Astrocyte (in vitro differentiated cells and primary cell): ENCODE results near the gene INPP5A. TPM values are rescaled to one million over a fixed set of nuclear protein-coding genes. Genes with fewer than 3 reads are reported as not detected.
"Not testable (repeated sequence)": the region's sequence is repeated elsewhere in the genome, so short reads cannot be mapped to it uniquely, and the experiment has no call there.

Experiments
- DNase-seq: peaks from one replicate; pipeline ENCODE4 v3.0.0-alpha.2; 2010; ENCODE audit warnings: low read depth
- FAIRE-seq: peaks from 2 replicates; lab custom pipeline; 2011; peaks lifted over from hg19 to GRCh38; lab: Jason Lieb, UNC
- H2AFZ ChIP-seq: 2 replicates; pipeline ENCODE4 v1.6.0; 2012; ENCODE audit warnings: low read depth, low read length, inconsistent platforms
- H3K27ac ChIP-seq: 2 replicates; pipeline ENCODE4 v1.5.1; 2011; ENCODE audit warnings: low read depth, low read length, inconsistent platforms
- H3K27me3 ChIP-seq: 2 replicates; pipeline ENCODE4 v1.6.0; 2011; ENCODE audit warnings: low read length, inconsistent platforms; ENCODE audit not compliant: insufficient read depth
- H3K36me3 ChIP-seq: 2 replicates; pipeline ENCODE4 v1.5.1; 2011; ENCODE audit warnings: low read length, inconsistent platforms; ENCODE audit not compliant: insufficient read depth
- H3K4me1 ChIP-seq: 2 replicates; pipeline ENCODE4 v1.5.1; 2011; ENCODE audit warnings: low read length, inconsistent platforms; ENCODE audit not compliant: insufficient read depth
- H3K4me2 ChIP-seq: 2 replicates; pipeline ENCODE4 v1.6.0; 2012; ENCODE audit warnings: low read length, inconsistent platforms
- H3K4me3 ChIP-seq: 2 replicates; pipeline ENCODE4 v1.5.1; 2011; ENCODE audit warnings: low read depth, mild to moderate bottlenecking, low read length, inconsistent platforms; ENCODE audit not compliant: insufficient read depth
- H3K79me2 ChIP-seq: 2 replicates; pipeline ENCODE4 v1.6.0; 2012; ENCODE audit warnings: mild to moderate bottlenecking, low read length, inconsistent platforms; ENCODE audit not compliant: insufficient read depth
- H3K9ac ChIP-seq: 2 replicates; pipeline ENCODE4 v1.6.0; 2012; ENCODE audit warnings: mild to moderate bottlenecking, low read length, inconsistent platforms
- H3K9me3 ChIP-seq: 2 replicates; pipeline ENCODE4 v1.5.1; 2012; ENCODE audit warnings: low read depth, mild to moderate bottlenecking, low read length, inconsistent platforms; ENCODE audit not compliant: insufficient read depth
- H4K20me1 ChIP-seq: 2 replicates; pipeline ENCODE4 v1.6.0; 2012; ENCODE audit warnings: low read length, inconsistent platforms; ENCODE audit not compliant: insufficient read depth
- H3K27ac Mint-ChIP-seq: one replicate; pipeline ENCODE4 v1.8.0; 2021; ENCODE audit warnings: mild to moderate bottlenecking, mixed read lengths; ENCODE audit not compliant: unreplicated experiment
- H3K27me3 Mint-ChIP-seq: one replicate; pipeline ENCODE4 v1.8.0; 2021; ENCODE audit warnings: low read depth, mixed read lengths; ENCODE audit not compliant: unreplicated experiment
- H3K36me3 Mint-ChIP-seq: one replicate; pipeline ENCODE4 v1.8.0; 2021; ENCODE audit warnings: low read depth, mixed read lengths; ENCODE audit not compliant: unreplicated experiment
- H3K4me1 Mint-ChIP-seq: one replicate; pipeline ENCODE4 v1.8.0; 2021; ENCODE audit warnings: low read depth, mixed read lengths; ENCODE audit not compliant: unreplicated experiment
- H3K4me3 Mint-ChIP-seq: one replicate; pipeline ENCODE4 v1.8.0; 2021; ENCODE audit warnings: mild to moderate bottlenecking, moderate library complexity, mixed read lengths; ENCODE audit not compliant: unreplicated experiment
- H3K9me3 Mint-ChIP-seq: one replicate; pipeline ENCODE4 v1.8.0; 2021; ENCODE audit warnings: mild to moderate bottlenecking, mixed read lengths; ENCODE audit not compliant: unreplicated experiment
- CTCF ChIP-seq: IDR thresholded peaks from 2 replicates; pipeline ENCODE4 v1.5.1; 2011; ENCODE audit warnings: low read depth, mild to moderate bottlenecking, inconsistent platforms, low read length, moderate library complexity; ENCODE audit not compliant: insufficient read depth
- EZH2 ChIP-seq: IDR thresholded peaks from 2 replicates; pipeline ENCODE4 v1.6.1; 2012; ENCODE audit warnings: mild to moderate bottlenecking, low read length, inconsistent platforms; ENCODE audit not compliant: insufficient read depth
- total RNA-seq: library from RNA; stranded (reverse); gene quantifications from 2 replicates; pipeline ENCODE4 v1.2.1, GENCODE V29; 2021

The INPP5A gene
- total RNA-seq, 1 donor from 2014 or later, result 39.1 TPM

- H3K9me3 Mint-ChIP-seq, result peaks cover 16% of the 10 kb centered on the region
- H4K20me1 ChIP-seq, result peaks cover 3% of the 10 kb centered on the region
- peaks cover 5% of the 10 kb centered on the region for H3K36me3 ChIP-seq
- TF ChIP-seq EZH2 (no peak), CTCF (no peak)
- H3K27me3 Mint-ChIP-seq, result no peaks in the 10 kb centered on the region
- H3K27ac Mint-ChIP-seq, result no peak overlapping the region
- H3K9ac ChIP-seq, result no peak overlapping the region
- H3K4me3 ChIP-seq, result no peak overlapping the region
- no peak overlapping the region for H2AFZ ChIP-seq
- H3K4me1 ChIP-seq, result peaks cover 10% of the 10 kb centered on the region
- no peaks in the 10 kb centered on the region for H3K27me3 ChIP-seq
- peaks cover 4% of the 10 kb centered on the region for H3K4me1 Mint-ChIP-seq
- H3K36me3 Mint-ChIP-seq, result peaks cover 36% of the 10 kb centered on the region
- H3K27ac ChIP-seq, result no peak overlapping the region
- H3K9me3 ChIP-seq, result peaks cover 12% of the 10 kb centered on the region
- H3K4me2 ChIP-seq, result no peak overlapping the region
- H3K79me2 ChIP-seq, result no peaks in the 10 kb centered on the region
- DNase-seq, result no peak
- FAIRE-seq, result no peak
- H3K4me3 Mint-ChIP-seq, result no peak overlapping the region
Observed at GRCh38 chr10:132704008-132704814, 166.6 kb downstream of the INPP5A start.

- H3K4me3 Mint-ChIP-seq, DNase-seq, H3K36me3 ChIP-seq, H3K27me3 Mint-ChIP-seq, H3K4me1 ChIP-seq, H3K9ac ChIP-seq, H2AFZ ChIP-seq, H3K4me1 Mint-ChIP-seq, H3K4me3 ChIP-seq, H3K27ac Mint-ChIP-seq, H3K27me3 ChIP-seq, H3K27ac ChIP-seq, H3K4me2 ChIP-seq, FAIRE-seq, H3K79me2 ChIP-seq, H4K20me1 ChIP-seq: not testable (repeated sequence)
- H3K9me3 Mint-ChIP-seq, result peaks cover 16% of the 10 kb centered on the region
- peaks cover 36% of the 10 kb centered on the region for H3K36me3 Mint-ChIP-seq
- peaks cover 12% of the 10 kb centered on the region for H3K9me3 ChIP-seq
Observed at GRCh38 chr10:132704815-132705064, 167.2 kb downstream of the INPP5A start.

GRCh38 chr10:132705173-132705572 lies 167.6 kb downstream of the INPP5A start:
- H3K4me1 ChIP-seq, result peaks cover 6% of the 10 kb centered on the region
- H2AFZ ChIP-seq, result no peak overlapping the region
- DNase-seq, result no peak
- peaks cover 5% of the 10 kb centered on the region for H3K36me3 ChIP-seq
- no peak overlapping the region for H3K4me2 ChIP-seq
- peaks cover 36% of the 10 kb centered on the region for H3K36me3 Mint-ChIP-seq
- no peak overlapping the region for H3K9ac ChIP-seq
- H3K9me3 Mint-ChIP-seq, result peaks cover 16% of the 10 kb centered on the region
- H3K27me3 ChIP-seq, result no peaks in the 10 kb centered on the region
- H4K20me1 ChIP-seq, result peaks cover 8% of the 10 kb centered on the region
- peaks cover 4% of the 10 kb centered on the region for H3K4me1 Mint-ChIP-seq
- TF ChIP-seq CTCF (no peak), EZH2 (no peak)
- no peaks in the 10 kb centered on the region for H3K79me2 ChIP-seq
- H3K27ac Mint-ChIP-seq, result no peak overlapping the region
- peaks cover 12% of the 10 kb centered on the region for H3K9me3 ChIP-seq
- H3K27me3 Mint-ChIP-seq, result no peaks in the 10 kb centered on the region
- no peak for FAIRE-seq
- no peak overlapping the region for H3K4me3 Mint-ChIP-seq
- H3K4me3 ChIP-seq, result no peak overlapping the region
- H3K27ac ChIP-seq, result no peak overlapping the region
